Endothelial cell of umbilical vein (primary cell): Measurements from ENCODE around the gene MYH14. TPM values are rescaled to one million over a fixed set of nuclear protein-coding genes. Genes with fewer than 3 reads are reported as not detected.

ENCODE experiments used
- BruUV-seq: library from RNA; stranded (reverse); fragments of 400-500 nt; replicated peaks from 2 replicates; lab custom pipeline; 2021; lab: Mats Ljungman, UMichigan
- CTCF ChIA-PET: fragments of 300-600, 350-600 bp; sonication (Branson Sonifier 250); formaldehyde crosslinking; loops from one replicate; lab custom pipeline; 2021; ENCODE audit warnings: antibody characterized with exemption, inconsistent platforms; lab: Charles Lee
- POLR2A ChIA-PET: fragments of 300-600, 350-600 bp; sonication (Branson Sonifier 250); formaldehyde crosslinking; loops from one replicate; lab custom pipeline; 2021; ENCODE audit warnings: antibody characterized with exemption, inconsistent platforms; lab: Charles Lee
- DNase-seq: peaks from one replicate; pipeline ENCODE4 v3.0.0-alpha.2; 2011; ENCODE audit warnings: low read depth, low spot score
- FAIRE-seq: peaks from 2 replicates; lab custom pipeline; 2011; peaks lifted over from hg19 to GRCh38; lab: Jason Lieb, UNC
- H2AFZ ChIP-seq: 2 replicates; pipeline ENCODE4 v1.6.0; 2012; ENCODE audit warnings: low read depth, low read length, control low read depth, inconsistent platforms
- H3K27ac ChIP-seq: 2 replicates; pipeline ENCODE4 v1.5.1; 2011; ENCODE audit warnings: low read depth, mild to moderate bottlenecking, control low read depth, low read length, moderate library complexity; ENCODE audit not compliant: insufficient read depth
- H3K27me3 ChIP-seq, 2 experiments: 2 replicates each; pipeline versions ENCODE4 v1.6.0 to v1.6.1; 2011; ENCODE audit warnings: low read length in 2 of 2, mixed read lengths in 1 of 2; ENCODE audit not compliant: control insufficient read depth in 2 of 2, insufficient read depth in 2 of 2
- H3K36me3 ChIP-seq, 2 experiments: 2 replicates in 1 of 2; 3 replicates in 1 of 2; pipeline ENCODE4 v1.5.1; 2011; ENCODE audit warnings: low read length in 2 of 2, mild to moderate bottlenecking in 1 of 2, moderate library complexity in 1 of 2; ENCODE audit not compliant: control insufficient read depth in 2 of 2, insufficient read depth in 2 of 2; ENCODE audit errors: extremely low read depth in 1 of 2
- H3K4me1 ChIP-seq: 3 replicates; pipeline ENCODE4 v1.5.1; 2011; ENCODE audit warnings: mild to moderate bottlenecking, low read length; ENCODE audit not compliant: control insufficient read depth, insufficient read depth; ENCODE audit errors: extremely low read depth
- H3K4me2 ChIP-seq: 2 replicates; pipeline ENCODE4 v1.6.1; 2011; ENCODE audit warnings: low read length, control low read depth, mixed read lengths; ENCODE audit not compliant: insufficient read depth
- H3K4me3 ChIP-seq, 3 experiments: fragments of 200-600 bp in 1 of 3; sonication (generic), shearing (Covaris generic) in 1 of 3; replicated peaks in 1 of 3; 2 replicates each; pipeline ENCODE4 v1.5.1; 2011 to 2016; ENCODE audit warnings: control low read depth in 3 of 3, low read length in 3 of 3, mild to moderate bottlenecking in 2 of 3, inconsistent platforms in 1 of 3, low read depth in 1 of 3, moderate library complexity in 1 of 3; ENCODE audit not compliant: insufficient read depth in 1 of 3
- H3K79me2 ChIP-seq: 2 replicates; pipeline ENCODE4 v1.6.0; 2012; ENCODE audit warnings: low read length, inconsistent platforms; ENCODE audit not compliant: control insufficient read depth, insufficient read depth
- H3K9ac ChIP-seq: replicated peaks from 2 replicates; pipeline ENCODE3; 2011; ENCODE audit warnings: low read length, control low read depth; ENCODE audit not compliant: insufficient read depth; ENCODE audit errors: extremely low read depth
- H3K9me1 ChIP-seq: replicated peaks from 3 replicates; pipeline ENCODE4 v1.6.0; 2011; ENCODE audit warnings: mild to moderate bottlenecking, low read length; ENCODE audit not compliant: control insufficient read depth, insufficient read depth; ENCODE audit errors: extremely low read depth
- H3K9me3 ChIP-seq: replicated peaks from 2 replicates; pipeline ENCODE4 v1.5.1; 2012; ENCODE audit warnings: low read length, inconsistent platforms; ENCODE audit not compliant: control insufficient read depth, insufficient read depth
- H4K20me1 ChIP-seq: replicated peaks from 2 replicates; pipeline ENCODE3; 2011; ENCODE audit warnings: mild to moderate bottlenecking, low read length; ENCODE audit not compliant: control insufficient read depth, insufficient read depth; ENCODE audit errors: extremely low read depth
- CTCF ChIP-seq, 2 donors: IDR thresholded peaks; 1 replicate in 1 of 2; 2 replicates in 1 of 2; pipeline ENCODE4 v1.5.1; 2011; ENCODE audit warnings: low read length in 2 of 2, mild to moderate bottlenecking in 2 of 2, moderate library complexity in 2 of 2, control low read depth in 1 of 2, inconsistent platforms in 1 of 2, low read depth in 1 of 2; ENCODE audit not compliant: insufficient read depth in 1 of 2; ENCODE audit errors: extremely low read depth in 1 of 2
- EZH2 ChIP-seq: IDR thresholded peaks from 2 replicates; pipeline ENCODE4 v1.6.1; 2012; ENCODE audit warnings: borderline replicate concordance, low read depth, mild to moderate bottlenecking, moderate library complexity, low read length, inconsistent platforms; ENCODE audit not compliant: severe bottlenecking
- FOS ChIP-seq: IDR thresholded peaks from 2 replicates; pipeline ENCODE4 v1.6.1; 2011; ENCODE audit warnings: mild to moderate bottlenecking, low read length, moderate library complexity, borderline replicate concordance; ENCODE audit not compliant: insufficient read depth
- GATA2 ChIP-seq: IDR thresholded peaks from 2 replicates; pipeline ENCODE4 v1.7.0; 2011; ENCODE audit warnings: low read depth, mild to moderate bottlenecking, moderate library complexity, mixed read lengths, low read length; ENCODE audit not compliant: insufficient read length, insufficient read depth
- JUN ChIP-seq: IDR thresholded peaks from 2 replicates; pipeline ENCODE4 v1.6.1; 2011; ENCODE audit warnings: borderline replicate concordance, low read depth; ENCODE audit not compliant: insufficient read length, insufficient read depth
- MYC ChIP-seq: IDR thresholded peaks from one replicate; pipeline ENCODE4 v1.6.1; 2011; ENCODE audit warnings: mild to moderate bottlenecking, low read depth, low read length
- POLR2A ChIP-seq: IDR thresholded peaks from 2 replicates; pipeline ENCODE4 v1.6.1; 2012; ENCODE audit warnings: low read depth, mild to moderate bottlenecking, control low read depth, low read length
- POLR2AphosphoS5 ChIP-seq: IDR thresholded peaks from 2 replicates; pipeline ENCODE4 v1.6.1; 2012; ENCODE audit warnings: low read depth, mild to moderate bottlenecking, control low read depth, low read length, moderate library complexity; ENCODE audit not compliant: insufficient read depth
- dilution Hi-C: fragments of 300-500 bp; cut with MboI; formaldehyde crosslinking; loops from one replicate; pipeline ENCODE4 v1.15.0; 2019; ENCODE audit warnings: low sequenced_read_pairs; ENCODE audit not compliant: extremely low pct_ligation_motif_present
- intact Hi-C: fragments of 100-400 bp; cut with micrococcal nuclease; formaldehyde crosslinking; loops from one replicate; pipeline ENCODE4 v1.10.0; 2022
- polyA plus RNA-seq, 4 experiments: library from polyadenylated mRNA; depleted of rRNA in 3 of 4; stranded (reverse) in 3 of 4; unstranded in 1 of 4; fragments of >200 nt; gene quantifications; 2 replicates each; pipeline versions ENCODE4 v1.2.1 to v1.2.3, GENCODE V29; 2011 to 2012; ENCODE audit warnings: missing spikeins in 1 of 4
- total RNA-seq: library from RNA; stranded (reverse); gene quantifications from 2 replicates; pipeline ENCODE4 v1.2.3, GENCODE V29; 2021
- TF ChIP-seq, protein P1 (sequence below): IDR thresholded peaks from 2 replicates; pipeline ENCODE4 v1.6.1; 2011; ENCODE audit not compliant: insufficient read depth, insufficient read length

MYH14 gene
- total and polyA plus RNA-seq, 2 donors (not counting 3 experiments of a cell fraction or from before 2014, with no cell fraction given): 0.13 TPM; not detected in 1

GRCh38 chr19:50308991-50309390, 105.6 kb downstream of the MYH14 start:
- BruUV-seq: no TSS peak
- Histone ChIP-seq H3K9me3 (no peaks in the 10 kb centered on the region), H3K79me2 (no peaks in the 10 kb centered on the region), H3K36me3 (no peaks in the 10 kb centered on the region), H3K27ac (no peak overlapping the region), H2AFZ (no peak overlapping the region), H3K4me2 (no peak overlapping the region), H4K20me1 (no peaks in the 10 kb centered on the region), H3K9me1 (no peaks in the 10 kb centered on the region), H3K9ac (no peak overlapping the region), H3K4me1 (no peaks in the 10 kb centered on the region), H3K27me3 (peaks cover 27 to 41% of the 10 kb centered on the region in 2 experiments), H3K4me3 (no peak overlapping the region)
- no peak for DNase-seq
- CTCF ChIA-PET: no interaction called here
- POLR2A ChIA-PET: no interaction called here
- dilution Hi-C loops: no loop called here
- intact Hi-C loops: no loop called here
- FAIRE-seq: no peak
- TF ChIP-seq, protein P1, sequence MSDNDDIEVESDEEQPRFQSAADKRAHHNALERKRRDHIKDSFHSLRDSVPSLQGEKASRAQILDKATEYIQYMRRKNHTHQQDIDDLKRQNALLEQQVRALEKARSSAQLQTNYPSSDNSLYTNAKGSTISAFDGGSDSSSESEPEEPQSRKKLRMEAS: no peak
- TF ChIP-seq EZH2 (no peak), POLR2AphosphoS5 (no peak), CTCF (IDR thresholded peaks at IDR 0.05; ENCODE audit: extremely low read depth in 1 of 2, insufficient read depth in 1 of 2, low read depth in 1 of 2, low read length in 2 of 2) (no peak), POLR2A (no peak), JUN (no peak), FOS (no peak), GATA2 (no peak), MYC (no peak)
